Measurements from ENCODE around the gene AHNAK2.

Gene AHNAK2

GRCh38 chr14:105011312-105011990 lies 33.3 kb upstream of the AHNAK2 start:
- DNase-seq (ENCODE audit: low read depth), result no peak

GRCh38 chr14:105010891-105011291 lies 32.7 kb upstream of the AHNAK2 start:
- DNase-seq (ENCODE audit: low read depth), result no peak

GRCh38 chr14:105010106-105010505 lies 31.9 kb upstream of the AHNAK2 start:
- DNase-seq (ENCODE audit: low read depth), result no peak

- DNase-seq (ENCODE audit: low read depth), result no peak
Observed at GRCh38 chr14:105007593-105008264, 29.6 kb upstream of the AHNAK2 start.

GRCh38 chr14:105006831-105007592 lies 28.8 kb upstream of the AHNAK2 start:
- DNase-seq (ENCODE audit: low read depth), result no peak

GRCh38 chr14:105005929-105006830 lies 28.0 kb upstream of the AHNAK2 start:
- no peak for DNase-seq (ENCODE audit: low read depth)

- DNase-seq (ENCODE audit: low read depth), result no peak
Observed at GRCh38 chr14:105005329-105005928, 27.3 kb upstream of the AHNAK2 start.

- no peak for DNase-seq (ENCODE audit: low read depth)
Observed at GRCh38 chr14:104999361-104999760, 21.2 kb upstream of the AHNAK2 start.

- no peak for DNase-seq (ENCODE audit: low read depth)
Observed at GRCh38 chr14:104998801-104999200, 20.6 kb upstream of the AHNAK2 start.

GRCh38 chr14:104996483-104996882 lies 18.3 kb upstream of the AHNAK2 start:
- no peak for DNase-seq (ENCODE audit: low read depth)

GRCh38 chr14:104996032-104996431 lies 17.9 kb upstream of the AHNAK2 start:
- DNase-seq (ENCODE audit: low read depth), result no peak

- DNase-seq (ENCODE audit: low read depth), result no peak
Observed at GRCh38 chr14:104994978-104995377, 16.8 kb upstream of the AHNAK2 start.

- no peak for DNase-seq (ENCODE audit: low read depth)
Observed at GRCh38 chr14:104993808-104994591, 15.8 kb upstream of the AHNAK2 start.

GRCh38 chr14:104993306-104993705 lies 15.1 kb upstream of the AHNAK2 start:
- no peak for DNase-seq (ENCODE audit: low read depth)

GRCh38 chr14:104992501-104992900 lies 14.3 kb upstream of the AHNAK2 start:
- DNase-seq (ENCODE audit: low read depth), result no peak

- no peak for DNase-seq (ENCODE audit: low read depth)
Observed at GRCh38 chr14:104991896-104992230, 13.7 kb upstream of the AHNAK2 start.

- no peak for DNase-seq (ENCODE audit: low read depth)
Observed at GRCh38 chr14:104989951-104990303, 11.8 kb upstream of the AHNAK2 start.

- DNase-seq (ENCODE audit: low read depth), result no peak
Observed at GRCh38 chr14:104989236-104989950, 11.2 kb upstream of the AHNAK2 start.

- no peak for DNase-seq (ENCODE audit: low read depth)
Observed at GRCh38 chr14:104986487-104987164, 8.5 kb upstream of the AHNAK2 start.
